OCI-LY1 (cell line): ENCODE data around the gene SLC14A1.

ENCODE experiments used
- H2AFZ ChIP-seq: fragments of 200-600 bp; sonication (generic), shearing (Covaris generic); 2 replicates; pipeline ENCODE4 v1.6.0; 2014; ENCODE audit warnings: antibody characterized with exemption, mild to moderate bottlenecking, low read length
- H3F3A ChIP-seq: fragments of 200-600 bp; sonication (generic), shearing (Covaris generic); 2 replicates; pipeline ENCODE4 v1.6.0; 2014; ENCODE audit warnings: mild to moderate bottlenecking, antibody characterized with exemption, low read length, moderate library complexity; ENCODE audit not compliant: insufficient read depth
- H3K27ac ChIP-seq: fragments of 200-600 bp; sonication (generic); 2 replicates; pipeline ENCODE4 v1.5.1; 2014; ENCODE audit warnings: low read length, mixed run types, mild to moderate bottlenecking, low read depth; ENCODE audit not compliant: poor library complexity, severe bottlenecking
- H3K27me3 ChIP-seq: fragments of 200-600 bp; sonication (generic); 2 replicates; pipeline ENCODE4 v1.6.0; 2014; ENCODE audit warnings: antibody characterized with exemption, mild to moderate bottlenecking, low read length, moderate library complexity; ENCODE audit not compliant: insufficient read depth
- H3K36me3 ChIP-seq: fragments of 200-600 bp; sonication (generic); 2 replicates; pipeline ENCODE4 v1.6.1; 2014; ENCODE audit warnings: mild to moderate bottlenecking, antibody characterized with exemption, low read length, moderate library complexity, mixed read lengths; ENCODE audit not compliant: insufficient read depth
- H3K4me1 ChIP-seq: fragments of 200-600 bp; sonication (generic); 2 replicates; pipeline ENCODE4 v1.5.1; 2014; ENCODE audit warnings: mild to moderate bottlenecking, low read length, moderate library complexity; ENCODE audit not compliant: insufficient read depth, severe bottlenecking
- H3K4me2 ChIP-seq: fragments of 200-600 bp; sonication (generic), shearing (Covaris generic); 2 replicates; pipeline ENCODE4 v1.6.1; 2014; ENCODE audit warnings: low read length
- H3K4me3 ChIP-seq: fragments of 200-600 bp; sonication (generic); 2 replicates; pipeline ENCODE4 v1.5.1; 2014; ENCODE audit warnings: low read length, low read depth, mild to moderate bottlenecking, mixed read lengths; ENCODE audit not compliant: poor library complexity, severe bottlenecking
- H3K79me2 ChIP-seq: fragments of 200-600 bp; shearing (Covaris generic); 2 replicates; pipeline ENCODE4 v1.6.1; 2016; ENCODE audit warnings: mixed run types, low read length, mixed read lengths; ENCODE audit not compliant: insufficient read depth
- H3K9ac ChIP-seq: fragments of 200-600 bp; sonication (generic), shearing (Covaris generic); 2 replicates; pipeline ENCODE4 v1.6.1; 2014; ENCODE audit warnings: mild to moderate bottlenecking, low read length, mixed read lengths
- H3K9me2 ChIP-seq: fragments of 200-600 bp; sonication (generic), shearing (Covaris generic); 2 replicates; pipeline ENCODE4 v1.6.1; 2014; ENCODE audit warnings: low read depth, mild to moderate bottlenecking, low read length, mixed read lengths
- H3K9me3 ChIP-seq: fragments of 200-600 bp; shearing (Covaris generic); 2 replicates; pipeline ENCODE4 v1.6.1; 2014; ENCODE audit warnings: low read length, mixed read lengths
- H4K20me1 ChIP-seq: fragments of 200-600 bp; sonication (generic), shearing (Covaris generic); 2 replicates; pipeline ENCODE4 v1.6.0; 2016; ENCODE audit warnings: mild to moderate bottlenecking, low read length; ENCODE audit not compliant: insufficient read depth
- CTCF ChIP-seq: fragments of 200-600 bp; sonication (generic), shearing (Covaris generic); IDR thresholded peaks from 2 replicates; pipeline ENCODE4 v1.5.1; 2017; ENCODE audit warnings: mild to moderate bottlenecking, antibody characterized with exemption, low read length, moderate library complexity, mixed read lengths
- EZH2 ChIP-seq: fragments of 200-600 bp; sonication (generic), shearing (Covaris generic); IDR thresholded peaks from 2 replicates; pipeline ENCODE4 v1.8.0; 2017; ENCODE audit warnings: borderline replicate concordance, mixed run types, mild to moderate bottlenecking, antibody characterized with exemption, low read length, moderate library complexity, mixed read lengths

Gene SLC14A1

GRCh38 chr18:45708831-45709230 lies 15.2 kb upstream of the SLC14A1 start:
- Histone ChIP-seq H3K9me2 (no peaks in the 10 kb centered on the region), H4K20me1 (no peaks in the 10 kb centered on the region), H3K27ac (no peak overlapping the region), H3K4me1 (no peaks in the 10 kb centered on the region), H3K79me2 (no peaks in the 10 kb centered on the region), H3K27me3 (no peaks in the 10 kb centered on the region), H3K4me3 (no peak overlapping the region), H3K9ac (no peak overlapping the region), H3K4me2 (no peak overlapping the region), H3F3A (no peaks in the 10 kb centered on the region), H2AFZ (no peak overlapping the region), H3K9me3 (peaks cover 9% of the 10 kb centered on the region; the same call in 1 of the 2 replicates), H3K36me3 (no peaks in the 10 kb centered on the region)
- no peak for TF ChIP-seq CTCF
- TF ChIP-seq EZH2 = no peak

DNA sequence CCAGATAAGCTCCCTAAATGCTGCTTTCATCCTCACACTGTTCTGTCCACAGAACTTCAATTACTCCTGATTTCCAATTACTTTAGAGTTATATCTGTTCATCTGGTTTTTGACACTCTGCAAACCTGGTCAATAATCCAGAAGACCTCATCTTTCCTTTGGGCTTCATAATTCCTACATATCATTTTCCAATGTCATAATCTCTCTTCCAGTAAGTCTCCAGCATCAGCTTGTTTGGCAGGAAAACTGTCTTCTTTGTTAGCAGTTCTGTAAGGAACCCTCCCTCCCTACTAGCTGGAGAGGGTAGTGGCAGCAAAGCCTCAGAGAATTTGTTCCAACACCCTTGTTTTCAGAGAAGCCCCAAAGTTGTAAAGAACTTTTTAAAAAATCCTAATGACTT lies 11.9 kb upstream of the SLC14A1 start:
- no peaks in the 10 kb centered on the region for H4K20me1 ChIP-seq
- no peak overlapping the region for H3K9ac ChIP-seq
- no peaks in the 10 kb centered on the region for H3F3A ChIP-seq
- no peaks in the 10 kb centered on the region for H3K79me2 ChIP-seq
- no peak overlapping the region for H3K4me3 ChIP-seq
- no peaks in the 10 kb centered on the region for H3K9me2 ChIP-seq
- peaks cover 9% of the 10 kb centered on the region; the same call in 1 of the 2 replicates for H3K9me3 ChIP-seq
- H3K27me3 ChIP-seq = no peaks in the 10 kb centered on the region
- H2AFZ ChIP-seq = no peak overlapping the region
- no peak overlapping the region for H3K27ac ChIP-seq
- H3K4me2 ChIP-seq = no peak overlapping the region
- no peaks in the 10 kb centered on the region for H3K4me1 ChIP-seq
- H3K36me3 ChIP-seq = no peaks in the 10 kb centered on the region
- TF ChIP-seq EZH2 = no peak
- no peak for TF ChIP-seq CTCF

DNA sequence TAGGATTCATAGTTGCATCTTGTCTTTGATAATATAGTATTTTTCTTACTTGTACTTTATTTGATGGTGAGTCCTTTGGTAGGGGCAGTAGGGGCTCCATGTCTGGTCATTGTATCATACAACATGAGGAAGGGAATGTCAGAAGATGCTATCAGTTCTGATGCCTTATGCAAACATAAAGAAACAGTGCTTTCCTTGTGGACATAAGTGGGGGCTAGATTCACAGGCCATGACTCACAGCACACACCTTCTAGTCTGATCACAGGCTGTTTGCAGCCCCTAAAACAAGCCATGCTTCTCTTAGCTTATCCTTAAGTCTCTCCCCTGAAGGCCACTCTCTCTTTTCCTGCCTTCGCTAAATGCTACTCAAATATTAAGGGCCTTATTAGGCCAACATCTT lies 10.7 kb upstream of the SLC14A1 start:
- H3K36me3 ChIP-seq = no peaks in the 10 kb centered on the region
- H2AFZ ChIP-seq = no peak overlapping the region
- no peaks in the 10 kb centered on the region for H3K4me1 ChIP-seq
- no peaks in the 10 kb centered on the region for H3F3A ChIP-seq
- H3K27ac ChIP-seq = no peak overlapping the region
- H3K4me2 ChIP-seq = no peak overlapping the region
- no peaks in the 10 kb centered on the region for H3K79me2 ChIP-seq
- H3K27me3 ChIP-seq = no peaks in the 10 kb centered on the region
- peaks cover 9% of the 10 kb centered on the region; the same call in 1 of the 2 replicates for H3K9me3 ChIP-seq
- no peak overlapping the region for H3K9ac ChIP-seq
- H3K9me2 ChIP-seq = no peaks in the 10 kb centered on the region
- H3K4me3 ChIP-seq = no peak overlapping the region
- no peaks in the 10 kb centered on the region for H4K20me1 ChIP-seq
- TF ChIP-seq CTCF (no peak), EZH2 (no peak)
